Measurements from ENCODE around the gene RTEL1. TPM values are rescaled to one million over a fixed set of nuclear protein-coding genes. Genes with fewer than 3 reads are reported as not detected.

RTEL1 gene
- total RNA-seq, 1 experiment from 2014 or later = 33.4 TPM

GRCh38 chr20:63687419-63688178 is 29.5 kb downstream of the RTEL1 start:
- H3K4me3 Mint-ChIP-seq = no peak overlapping the region
- Histone ChIP-seq H2BK12ac (ENCODE audit: insufficient read length, low read depth, low read length) (no peak overlapping the region), H3K4me2 (ENCODE audit: insufficient read depth, insufficient read length, low read length) (no peak overlapping the region), H3K18ac (ENCODE audit: insufficient read length, low read depth, low read length) (no peak overlapping the region), H3K9ac (ENCODE audit: extremely low read depth, insufficient read length, low read length) (no peak overlapping the region), H3K23ac (ENCODE audit: insufficient read length, low read depth, low read length) (no peak overlapping the region), H3T11ph (ENCODE audit: low read length) (no peak overlapping the region), H2AK5ac (ENCODE audit: insufficient read length, low read length) (no peak overlapping the region), H2BK5ac (ENCODE audit: insufficient read length, low read length) (no peak overlapping the region), H2BK120ac (ENCODE audit: low read depth, low read length, poor library complexity, severe bottlenecking) (no peak overlapping the region), H3K4ac (ENCODE audit: low read depth, low read length) (no peak overlapping the region), H4K5ac (ENCODE audit: insufficient read length, low read depth, low read length) (no peak overlapping the region), H4K20me1 (ENCODE audit: control insufficient read depth, insufficient read depth, insufficient read length) (no peaks in the 10 kb centered on the region), H4K91ac (ENCODE audit: insufficient read length, low read depth, low read length) (no peak overlapping the region), H3K27me3 (ENCODE audit: insufficient read depth, low read length) (no peaks in the 10 kb centered on the region), H2BK20ac (ENCODE audit: low read depth, low read length, poor library complexity, severe bottlenecking) (no peak overlapping the region), H3K23me2 (ENCODE audit: insufficient read length, low read depth, low read length, poor library complexity, severe bottlenecking) (no peaks in the 10 kb centered on the region), H4K8ac (replicated peaks; ENCODE audit: insufficient read length, low read depth, low read length) (no peak overlapping the region), H3K9me3 (ENCODE audit: control insufficient read depth, low read depth, low read length) (no peaks in the 10 kb centered on the region), H2BK15ac (ENCODE audit: low read depth, low read length) (no peak overlapping the region), H3K4me1 (ENCODE audit: insufficient read depth, low read length) (no peaks in the 10 kb centered on the region), H3K79me2 (ENCODE audit: insufficient read depth, low read length) (no peaks in the 10 kb centered on the region), H3K79me1 (ENCODE audit: insufficient read depth, low read depth, low read length, poor library complexity, severe bottlenecking) (no peaks in the 10 kb centered on the region), H3K56ac (ENCODE audit: insufficient read length, low read depth, low read length) (no peak overlapping the region), H2AFZ (ENCODE audit: low read length) (no peak overlapping the region), H3K14ac (ENCODE audit: insufficient read depth, low read length) (no peak overlapping the region), H3K27ac (ENCODE audit: insufficient read length, low read depth, low read length) (no peak overlapping the region)
- H3K9me3 Mint-ChIP-seq = no peaks in the 10 kb centered on the region
- no peaks in the 10 kb centered on the region for H3K4me1 Mint-ChIP-seq
- TF ChIP-seq, protein P1, sequence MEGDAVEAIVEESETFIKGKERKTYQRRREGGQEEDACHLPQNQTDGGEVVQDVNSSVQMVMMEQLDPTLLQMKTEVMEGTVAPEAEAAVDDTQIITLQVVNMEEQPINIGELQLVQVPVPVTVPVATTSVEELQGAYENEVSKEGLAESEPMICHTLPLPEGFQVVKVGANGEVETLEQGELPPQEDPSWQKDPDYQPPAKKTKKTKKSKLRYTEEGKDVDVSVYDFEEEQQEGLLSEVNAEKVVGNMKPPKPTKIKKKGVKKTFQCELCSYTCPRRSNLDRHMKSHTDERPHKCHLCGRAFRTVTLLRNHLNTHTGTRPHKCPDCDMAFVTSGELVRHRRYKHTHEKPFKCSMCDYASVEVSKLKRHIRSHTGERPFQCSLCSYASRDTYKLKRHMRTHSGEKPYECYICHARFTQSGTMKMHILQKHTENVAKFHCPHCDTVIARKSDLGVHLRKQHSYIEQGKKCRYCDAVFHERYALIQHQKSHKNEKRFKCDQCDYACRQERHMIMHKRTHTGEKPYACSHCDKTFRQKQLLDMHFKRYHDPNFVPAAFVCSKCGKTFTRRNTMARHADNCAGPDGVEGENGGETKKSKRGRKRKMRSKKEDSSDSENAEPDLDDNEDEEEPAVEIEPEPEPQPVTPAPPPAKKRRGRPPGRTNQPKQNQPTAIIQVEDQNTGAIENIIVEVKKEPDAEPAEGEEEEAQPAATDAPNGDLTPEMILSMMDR (conservative IDR thresholded peaks at IDR 0.05) = no peak
- peaks cover 5 to 8% (median 6%) of the 10 kb centered on the region in 3 experiments; a peak in 6 of 7 replicates for H3K36me3 Mint-ChIP-seq (ENCODE audit: insufficient read depth in 1 of 3, low read depth in 3 of 3)
- no CpG with 5 or more reads among the region's 29 CpGs for WGBS (ENCODE audit: extremely low coverage, insufficient read length, low lambda C conversion rate)
- no peak for DNase-seq
- H3K27ac Mint-ChIP-seq = no peak overlapping the region
- no peaks in the 10 kb centered on the region; the same call in 1 of the 2 replicates for H3K27me3 Mint-ChIP-seq (ENCODE audit: low read depth)
